DMS53 (cell line): ENCODE measurements around the gene SETD7.

Source experiments
- DNase-seq: peaks from one replicate; lab custom pipeline; 2025; lab: John Stamatoyannopoulos, UW

Gene SETD7

DNA sequence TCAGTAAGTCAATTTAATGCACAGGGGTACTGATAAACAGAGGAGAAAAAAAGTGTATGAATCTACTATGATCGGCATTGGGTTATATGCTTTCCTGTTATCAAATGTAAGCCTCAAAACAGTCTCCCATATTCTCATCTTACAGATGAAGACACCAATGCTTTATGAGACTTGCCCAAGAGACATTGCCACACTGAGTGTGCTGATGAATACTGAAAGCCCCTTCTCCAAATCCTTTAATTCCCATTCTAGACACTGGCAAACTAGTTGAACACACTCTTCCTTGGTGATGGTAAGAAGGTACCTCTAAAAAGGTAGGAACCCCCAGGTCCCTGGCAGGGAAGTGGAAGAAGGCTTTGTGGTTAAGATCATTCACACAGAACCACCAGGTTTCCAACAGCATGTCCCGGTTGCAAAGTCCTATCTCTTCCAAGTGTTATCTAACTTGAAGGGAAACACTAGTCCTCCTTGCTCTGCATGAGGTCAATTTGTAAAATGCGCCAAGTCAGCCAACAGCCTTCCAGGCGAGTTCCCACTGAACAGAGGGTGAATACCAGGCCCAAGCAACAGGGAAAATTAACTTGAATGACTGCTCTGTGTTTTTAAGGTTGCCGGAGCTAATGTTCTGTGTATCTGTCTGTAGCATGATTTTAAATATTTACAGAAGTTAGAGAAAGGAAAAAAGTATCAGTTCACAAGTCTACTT lies 5.1 kb downstream of the SETD7 start:
- no peak for DNase-seq

GRCh38 chr4:139547979-139548378 lies 8.0 kb downstream of the SETD7 start:
- no peak for DNase-seq

GRCh38 chr4:139540632-139541031 lies 15.4 kb downstream of the SETD7 start:
- DNase-seq = no peak

DNA sequence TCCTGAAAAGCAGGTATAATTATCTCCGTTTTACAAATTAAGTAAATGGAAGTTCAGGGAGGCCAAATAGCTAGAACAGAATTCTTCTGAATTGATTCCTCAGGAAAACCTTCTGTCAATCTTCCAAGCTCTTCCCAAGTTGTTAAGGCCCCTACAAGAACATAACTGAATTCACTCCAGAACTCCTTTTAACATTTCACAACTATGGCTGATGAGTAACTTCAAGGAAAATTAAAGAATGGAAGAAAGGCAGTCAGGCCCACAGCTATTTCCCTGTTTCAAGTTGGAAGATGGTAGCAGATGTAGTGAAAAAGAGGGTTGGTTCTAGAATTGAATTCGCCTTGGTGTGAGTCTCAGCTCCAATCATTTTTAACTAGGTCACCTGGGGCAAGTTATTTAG lies 15.9 kb downstream of the SETD7 start:
- DNase-seq = no peak

DNA sequence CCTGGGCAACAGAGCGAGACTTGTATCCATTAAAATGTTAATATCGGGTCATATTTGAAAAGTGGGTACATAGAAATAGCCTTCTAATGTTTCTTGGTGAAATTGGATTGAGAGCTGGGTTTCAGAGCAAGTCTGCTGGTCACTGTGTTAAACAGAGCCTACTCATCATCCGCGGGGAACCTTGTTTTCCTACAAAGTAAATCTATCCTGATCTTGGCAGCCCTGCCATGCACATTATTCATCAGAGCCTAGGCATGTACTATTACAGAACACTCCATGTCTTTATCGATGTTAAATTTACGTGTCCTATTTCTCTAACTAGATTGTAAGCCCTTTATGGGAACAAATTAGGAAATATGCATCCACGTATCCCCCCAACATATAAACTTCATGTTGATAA lies 18.7 kb downstream of the SETD7 start:
- no peak for DNase-seq

DNA sequence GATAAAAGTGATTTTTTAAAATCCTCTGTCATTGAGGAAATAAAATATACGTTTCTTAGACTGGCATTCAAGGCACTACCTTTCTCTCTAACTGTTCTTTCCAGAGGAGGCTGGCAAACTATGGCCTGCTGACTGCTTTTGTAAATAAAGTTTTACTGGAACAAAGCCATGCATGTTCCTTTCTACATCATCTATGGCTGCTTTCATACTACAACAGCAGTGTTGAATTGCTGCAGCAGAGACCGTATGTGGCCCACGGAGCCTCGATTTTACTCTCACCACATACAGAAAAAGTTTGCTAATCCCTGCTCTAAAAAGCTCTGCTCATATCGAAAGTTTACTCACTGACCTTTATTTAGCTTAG lies 20.2 kb downstream of the SETD7 start:
- no peak for DNase-seq

DNA sequence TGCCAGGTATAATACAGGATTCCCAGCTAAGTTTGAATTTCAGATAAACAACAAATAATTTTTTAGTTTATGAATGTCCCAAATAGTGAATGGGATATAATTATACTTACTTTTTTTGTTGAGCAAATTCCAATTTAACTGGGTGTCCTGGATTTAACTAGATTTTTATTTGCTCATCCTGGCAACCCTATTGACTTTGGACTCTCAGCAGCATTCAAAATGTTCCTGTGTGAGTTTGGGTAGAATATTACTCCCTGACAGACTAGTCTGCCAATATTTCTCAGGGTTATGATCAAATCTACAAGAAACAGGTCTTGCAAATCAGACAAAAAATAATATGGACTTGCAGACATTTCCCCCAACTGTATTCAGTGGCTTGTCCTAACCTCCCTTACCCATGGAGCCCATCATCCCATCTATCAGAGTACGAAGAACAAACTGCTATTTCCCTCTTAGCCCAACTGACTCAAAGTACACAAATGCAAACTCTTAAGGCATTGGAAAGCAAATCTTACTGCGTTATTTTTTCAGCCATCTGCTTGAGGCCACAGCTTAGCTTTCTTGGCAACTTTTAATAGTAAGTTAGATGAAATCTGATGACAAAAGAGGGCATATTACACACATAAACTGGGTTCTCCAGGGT lies 20.7 kb downstream of the SETD7 start:
- no peak for DNase-seq

DNA sequence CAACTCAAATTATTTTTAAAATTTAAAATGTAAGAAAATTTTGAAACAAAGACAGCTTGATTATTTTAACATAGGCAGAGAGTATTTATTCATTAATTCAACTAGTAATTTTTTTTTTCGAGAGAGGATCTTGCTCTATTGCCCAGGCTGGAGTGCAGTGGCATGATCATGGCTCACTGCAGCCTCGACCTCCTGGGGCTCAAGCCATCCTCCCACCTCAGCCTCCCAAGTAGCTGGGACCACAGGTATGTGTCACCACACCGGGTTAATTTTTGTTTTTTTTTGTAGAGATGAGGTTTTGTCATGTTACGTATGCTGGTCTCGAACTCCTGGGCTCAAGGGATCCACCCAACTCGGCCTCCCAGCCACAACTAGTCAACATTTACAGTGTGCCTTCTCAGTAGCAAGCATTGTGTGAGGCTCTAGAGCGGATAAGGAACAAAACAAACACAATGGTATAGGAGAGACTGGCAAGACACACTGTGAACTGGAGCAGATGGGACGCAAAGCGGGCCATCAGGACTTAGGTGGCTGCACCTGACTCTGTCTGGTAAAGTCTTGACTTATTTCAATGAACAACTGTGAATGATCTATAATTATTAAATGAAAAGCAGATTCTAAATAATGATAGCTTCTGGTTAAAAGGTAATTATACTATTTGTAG lies 21.6 kb downstream of the SETD7 start:
- no peak for DNase-seq

GRCh38 chr4:139533511-139533910 lies 22.5 kb downstream of the SETD7 start:
- no peak for DNase-seq

DNA sequence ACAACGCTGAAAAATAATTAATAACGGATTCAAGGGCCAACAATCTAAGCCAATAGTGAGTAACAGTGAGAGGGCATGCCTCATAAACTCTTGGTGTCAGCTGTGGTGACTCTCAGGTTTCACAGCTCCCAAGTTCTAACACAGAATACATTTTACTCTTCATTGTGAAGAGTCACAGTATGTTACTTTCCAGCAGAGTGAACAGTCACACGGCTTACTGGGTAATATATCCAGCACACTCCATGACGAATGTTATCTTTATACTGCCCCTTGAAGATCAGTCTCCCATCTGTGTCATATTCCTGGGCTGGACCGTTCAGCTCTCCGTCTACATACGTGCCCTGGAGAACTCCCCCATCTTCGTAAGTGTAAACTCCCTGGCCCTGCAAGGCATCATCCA lies 23.1 kb downstream of the SETD7 start:
- no peak for DNase-seq

DNA sequence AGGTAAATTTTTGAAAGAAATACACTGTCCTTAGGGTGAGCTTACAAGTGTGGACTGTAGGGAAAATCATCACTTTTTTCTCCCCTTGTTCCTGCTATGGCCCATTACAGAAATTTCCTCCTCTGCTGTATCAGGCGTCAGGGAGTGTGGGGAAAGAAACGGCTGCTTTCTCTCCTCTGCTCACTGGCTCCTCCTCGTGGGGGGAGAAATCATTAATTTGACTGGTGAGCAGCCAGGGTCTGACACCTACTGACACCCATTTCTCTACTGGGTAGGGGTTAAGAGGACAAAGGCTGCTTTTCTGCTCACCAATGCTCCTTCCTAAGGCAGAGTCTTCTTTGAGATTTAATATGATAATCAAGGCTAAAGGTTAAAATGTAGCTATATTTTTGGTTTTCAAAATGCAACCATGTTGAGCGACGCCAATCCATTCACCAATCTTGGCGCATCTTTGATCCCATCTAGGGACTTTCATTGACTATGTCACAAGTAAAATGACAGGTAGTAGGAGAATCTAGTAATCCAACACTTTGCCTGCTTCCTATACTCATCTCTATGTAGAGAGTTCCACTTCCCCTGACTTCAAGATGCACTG lies 25.1 kb downstream of the SETD7 start:
- DNase-seq = peak; percentile 58

GRCh38 chr4:139528377-139529005 lies 27.5 kb downstream of the SETD7 start:
- no peak for DNase-seq

DNA sequence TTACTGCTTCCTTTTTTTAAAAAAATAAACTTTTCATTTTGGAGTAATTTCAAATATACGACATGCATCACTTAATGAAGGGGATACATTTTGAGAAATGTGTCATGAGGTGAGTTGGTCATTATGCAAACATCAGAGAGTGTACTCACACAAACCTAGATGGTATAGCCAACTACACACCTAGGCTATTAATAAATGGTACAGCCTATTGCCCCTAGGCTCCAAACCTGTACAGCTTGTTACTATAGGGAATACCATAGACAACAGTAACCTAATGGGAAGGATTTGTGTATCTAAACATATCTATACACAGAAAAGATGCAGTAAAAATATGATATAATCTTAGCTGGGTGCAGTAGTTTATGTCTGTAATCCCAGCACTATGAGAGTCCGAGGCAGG lies 29.1 kb downstream of the SETD7 start:
- DNase-seq = no peak

DNA sequence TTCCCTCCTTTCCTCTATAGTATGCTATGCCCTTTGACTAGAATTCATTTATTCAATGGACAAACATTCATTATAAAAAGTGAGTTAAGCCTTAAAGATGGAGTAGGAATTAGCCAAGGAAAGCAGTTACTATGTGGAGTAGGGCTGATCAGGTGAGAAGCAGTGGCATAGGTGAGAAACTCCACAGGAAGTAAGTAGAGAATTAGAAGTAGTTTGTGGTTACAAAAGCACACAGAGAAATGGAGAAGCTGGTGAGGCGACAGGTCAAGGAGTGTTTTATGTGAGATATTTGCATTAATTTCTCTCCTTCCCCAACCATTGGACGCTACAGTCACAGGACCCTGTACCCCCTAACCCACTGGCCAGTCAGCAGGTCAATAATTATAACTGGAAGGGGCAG lies 30.6 kb downstream of the SETD7 start:
- no peak for DNase-seq

GRCh38 chr4:139524062-139524631 lies 31.9 kb downstream of the SETD7 start:
- DNase-seq = no peak

DNA sequence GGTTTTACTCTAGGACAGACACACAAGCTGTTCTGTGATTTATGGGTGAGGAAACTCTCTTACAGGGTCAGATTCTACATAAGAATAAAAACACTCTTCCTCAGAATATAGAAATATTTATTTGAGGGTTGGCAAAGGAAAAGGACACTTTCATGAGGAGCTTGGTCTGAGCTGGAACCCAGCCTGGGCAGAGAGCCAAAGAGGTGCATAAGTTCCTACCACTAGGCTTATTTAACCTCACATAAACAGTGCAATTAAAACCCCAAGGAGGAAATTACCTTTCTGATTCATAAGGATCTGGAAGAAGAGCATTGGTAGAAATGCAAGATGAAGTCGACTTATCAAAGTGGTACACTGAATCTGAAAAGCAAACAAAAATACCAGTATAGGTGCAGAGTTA lies 32.9 kb downstream of the SETD7 start:
- no peak for DNase-seq

- no peak for DNase-seq
Measured at GRCh38 chr4:139522457-139522856, 33.6 kb downstream of the SETD7 start.

GRCh38 chr4:139521754-139522401 lies 34.1 kb downstream of the SETD7 start:
- DNase-seq = no peak

DNA sequence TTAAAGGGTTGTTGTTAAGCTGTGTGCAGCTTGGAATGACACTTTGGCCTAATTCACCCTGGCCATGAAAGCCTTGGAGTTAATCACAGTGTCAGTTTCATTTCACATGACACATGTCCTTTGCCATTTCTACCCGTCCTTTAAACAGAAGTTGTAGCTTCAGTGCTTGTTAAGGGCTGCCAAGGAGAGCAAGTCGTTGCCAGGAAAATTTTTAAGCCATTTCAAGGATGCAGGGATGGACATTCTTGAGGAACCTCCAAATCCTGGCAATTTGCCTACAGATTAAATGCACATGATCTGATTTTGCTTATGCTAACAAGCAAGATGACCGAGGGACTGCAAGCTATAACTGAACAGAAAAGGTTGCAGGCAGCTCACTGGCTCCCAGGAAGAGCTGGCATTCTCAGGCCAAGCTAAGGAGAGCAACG lies 40.5 kb downstream of the SETD7 start:
- DNase-seq = no peak

- DNase-seq = no peak
Measured at GRCh38 chr4:139514382-139515059, 41.5 kb downstream of the SETD7 start.

- DNase-seq = no peak
Measured at GRCh38 chr4:139511320-139511719, 44.7 kb downstream of the SETD7 start.
